ENCODE measurements around the gene TCF7. TPM values are rescaled to one million over a fixed set of nuclear protein-coding genes. Genes with fewer than 3 reads are reported as not detected.
"Not testable (repeated sequence)": the region's sequence is repeated elsewhere in the genome, so short reads cannot be mapped to it uniquely, and the experiment has no call there.

TCF7 gene
- total RNA-seq, 3 donors from 2014 or later = 1.9 to 6.8 (median 4.4) TPM

- Histone ChIP-seq H3K9me3 (no peaks in the 10 kb centered on the region), H3K4me1 (ENCODE audit: low read depth) (no peaks in the 10 kb centered on the region), H3K4me3 (no peak overlapping the region), H3K36me3 (ENCODE audit: low read depth) (no peaks in the 10 kb centered on the region)
- TF ChIP-seq CTCF (IDR thresholded peaks at IDR 0.05) = no peak
- DNase-seq (no peak), ATAC-seq (no peak)
- intact Hi-C loops (cut with DNase I, micrococcal nuclease) = loop anchor here (10.0 kb wide), 1 partner anchor 102 kb away; no protein-coding TSS in a partner anchor
Measured at GRCh38 chr5:134146651-134147518, 32.4 kb downstream of the TCF7 start.

- ATAC-seq (no peak), DNase-seq (no peak)
- Histone ChIP-seq H3K36me3 (ENCODE audit: low read depth) (no peaks in the 10 kb centered on the region), H3K9me3 (no peaks in the 10 kb centered on the region), H3K4me3 (no peak overlapping the region), H3K4me1 (ENCODE audit: low read depth) (no peaks in the 10 kb centered on the region)
- no peak for TF ChIP-seq CTCF (IDR thresholded peaks at IDR 0.05)
- intact Hi-C loops (cut with DNase I, micrococcal nuclease) = loop anchor here (10.0 kb wide), 1 partner anchor 104 kb away; no protein-coding TSS in a partner anchor
Measured at GRCh38 chr5:134148316-134148715, 33.8 kb downstream of the TCF7 start.

GRCh38 chr5:134148986-134149539, 34.6 kb downstream of the TCF7 start:
- intact Hi-C loops (cut with DNase I, micrococcal nuclease) = loop anchor here (10.0 kb wide), 1 partner anchor 104 kb away; no protein-coding TSS in a partner anchor
- Histone ChIP-seq H3K9me3 (no peaks in the 10 kb centered on the region), H3K36me3 (ENCODE audit: low read depth) (no peaks in the 10 kb centered on the region), H3K4me1 (ENCODE audit: low read depth) (no peaks in the 10 kb centered on the region), H3K4me3 (no peak overlapping the region)
- TF ChIP-seq CTCF (IDR thresholded peaks at IDR 0.05) = no peak
- no peak for DNase-seq
- ATAC-seq = no peak

- intact Hi-C loops (cut with DNase I, micrococcal nuclease) = loop anchor here (10.0 kb wide), 1 partner anchor 105 kb away; no protein-coding TSS in a partner anchor
- Histone ChIP-seq H3K9me3 (no peaks in the 10 kb centered on the region), H3K4me1 (ENCODE audit: low read depth) (no peaks in the 10 kb centered on the region), H3K36me3 (ENCODE audit: low read depth) (no peaks in the 10 kb centered on the region), H3K4me3 (no peak overlapping the region)
- DNase-seq (no peak), ATAC-seq (no peak)
- no peak for TF ChIP-seq CTCF (IDR thresholded peaks at IDR 0.05)
Measured at GRCh38 chr5:134149571-134150303, 35.3 kb downstream of the TCF7 start.

- intact Hi-C loops (cut with DNase I, micrococcal nuclease) = no loop called here
- no peaks in the 10 kb centered on the region for H3K9me3 ChIP-seq
- no peak for TF ChIP-seq CTCF (IDR thresholded peaks at IDR 0.05)
- H3K4me3 ChIP-seq = no peak overlapping the region
- H3K4me1 ChIP-seq (ENCODE audit: low read depth) = no peaks in the 10 kb centered on the region
- ATAC-seq (no peak), DNase-seq (no peak)
- H3K36me3 ChIP-seq (ENCODE audit: low read depth) = no peaks in the 10 kb centered on the region
Measured at GRCh38 chr5:134151723-134152122, 37.2 kb downstream of the TCF7 start.

GRCh38 chr5:134152173-134152832, 37.8 kb downstream of the TCF7 start:
- H3K4me1 ChIP-seq (ENCODE audit: low read depth); H3K9me3 ChIP-seq; intact Hi-C loops (cut with DNase I, micrococcal nuclease); DNase-seq; H3K4me3 ChIP-seq; H3K36me3 ChIP-seq (ENCODE audit: low read depth); ATAC-seq: not testable (repeated sequence)

Measured in mucosa of descending colon (tissue), 3 donors.